ENCODE measurements around the gene HES5. TPM values are rescaled to one million over a fixed set of nuclear protein-coding genes. Genes with fewer than 3 reads are reported as not detected.

The HES5 gene
- total RNA-seq, 6 experiments from 2014 or later: 0.18 to 0.25 TPM; not detected in 4

DNA sequence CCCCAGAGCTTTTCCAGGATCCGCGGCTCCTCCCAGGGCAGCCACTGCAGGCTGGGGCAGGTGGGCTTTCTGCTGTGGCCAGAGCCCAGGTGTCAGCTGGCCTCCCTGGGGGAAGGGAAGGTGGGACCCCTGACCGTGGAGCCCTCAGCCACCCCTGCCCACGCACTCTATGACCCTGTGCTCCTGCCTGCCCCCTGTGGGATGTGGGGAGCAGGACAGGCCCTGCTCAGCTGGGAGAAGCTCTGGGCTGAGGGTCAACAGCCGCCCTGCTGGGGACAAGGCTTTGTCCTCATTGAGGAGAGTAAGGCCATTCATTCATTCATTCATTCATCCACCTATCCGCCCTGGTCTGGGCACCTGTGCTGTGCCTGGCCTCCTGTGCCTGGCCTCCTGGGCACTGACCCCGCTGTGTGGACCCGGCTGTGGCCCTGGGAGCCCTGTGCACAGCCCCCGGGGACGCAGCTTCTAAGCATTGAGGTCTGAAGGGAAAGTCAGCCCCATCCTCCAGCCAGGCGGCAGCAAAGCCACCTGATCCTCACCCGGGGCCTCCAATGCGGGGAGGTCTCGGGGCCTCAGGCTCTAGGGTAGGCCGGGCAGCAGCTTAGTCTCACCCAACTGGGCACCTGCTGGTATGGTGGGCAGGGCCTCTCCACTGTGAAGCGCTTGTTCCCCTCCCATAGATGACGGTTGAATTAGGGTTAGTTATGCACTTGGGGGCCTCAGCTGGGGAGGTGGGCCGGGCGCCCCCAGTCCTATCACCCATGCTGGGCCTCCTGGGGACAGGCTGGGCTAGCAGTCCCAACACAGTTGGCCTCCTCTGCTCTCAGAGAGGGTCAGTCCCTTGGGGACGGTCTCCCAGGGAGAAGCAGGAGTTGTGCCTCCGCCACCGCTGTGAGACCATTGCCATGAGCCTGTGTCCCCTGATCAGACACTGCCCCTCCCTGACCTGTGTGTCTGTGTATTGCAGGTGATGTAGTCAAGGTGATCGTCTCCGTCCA lies 32.1 kb upstream of the HES5 start:
- intact Hi-C loops (cut with DNase I): loop anchor here in 1 of 2 donors (10.0 kb wide), 1 partner anchor 83 kb away; no protein-coding TSS in a partner anchor
- Histone ChIP-seq H3K9me3 (no peaks in the 10 kb centered on the region), H3K27ac (no peak overlapping the region), H3K4me3 (no peak overlapping the region), H3K27me3 (no peaks in the 10 kb centered on the region), H3K4me1 (peaks cover 0 to 5% (median 0%) of the 10 kb centered on the region in 4 donors), H3K36me3 (peaks cover 0 to 9% (median under 1%) of the 10 kb centered on the region in 4 donors)
- 87% methylated on average over 3 of the region's 24 CpGs for WGBS (ENCODE audit: insufficient coverage, low coverage, low lambda C conversion rate, missing lambda C conversion rate)
- ATAC-seq: peak; percentile 14 to 39 (median 22)
- DNase-seq: peak in 1 of 3 donors; percentile 27
- TF ChIP-seq POLR2A (IDR thresholded peaks at IDR 0.05): no peak
- TF ChIP-seq, protein P1, sequence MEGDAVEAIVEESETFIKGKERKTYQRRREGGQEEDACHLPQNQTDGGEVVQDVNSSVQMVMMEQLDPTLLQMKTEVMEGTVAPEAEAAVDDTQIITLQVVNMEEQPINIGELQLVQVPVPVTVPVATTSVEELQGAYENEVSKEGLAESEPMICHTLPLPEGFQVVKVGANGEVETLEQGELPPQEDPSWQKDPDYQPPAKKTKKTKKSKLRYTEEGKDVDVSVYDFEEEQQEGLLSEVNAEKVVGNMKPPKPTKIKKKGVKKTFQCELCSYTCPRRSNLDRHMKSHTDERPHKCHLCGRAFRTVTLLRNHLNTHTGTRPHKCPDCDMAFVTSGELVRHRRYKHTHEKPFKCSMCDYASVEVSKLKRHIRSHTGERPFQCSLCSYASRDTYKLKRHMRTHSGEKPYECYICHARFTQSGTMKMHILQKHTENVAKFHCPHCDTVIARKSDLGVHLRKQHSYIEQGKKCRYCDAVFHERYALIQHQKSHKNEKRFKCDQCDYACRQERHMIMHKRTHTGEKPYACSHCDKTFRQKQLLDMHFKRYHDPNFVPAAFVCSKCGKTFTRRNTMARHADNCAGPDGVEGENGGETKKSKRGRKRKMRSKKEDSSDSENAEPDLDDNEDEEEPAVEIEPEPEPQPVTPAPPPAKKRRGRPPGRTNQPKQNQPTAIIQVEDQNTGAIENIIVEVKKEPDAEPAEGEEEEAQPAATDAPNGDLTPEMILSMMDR (IDR thresholded peaks at IDR 0.05): peak; percentile 29 to 54 (median 44)

DNA sequence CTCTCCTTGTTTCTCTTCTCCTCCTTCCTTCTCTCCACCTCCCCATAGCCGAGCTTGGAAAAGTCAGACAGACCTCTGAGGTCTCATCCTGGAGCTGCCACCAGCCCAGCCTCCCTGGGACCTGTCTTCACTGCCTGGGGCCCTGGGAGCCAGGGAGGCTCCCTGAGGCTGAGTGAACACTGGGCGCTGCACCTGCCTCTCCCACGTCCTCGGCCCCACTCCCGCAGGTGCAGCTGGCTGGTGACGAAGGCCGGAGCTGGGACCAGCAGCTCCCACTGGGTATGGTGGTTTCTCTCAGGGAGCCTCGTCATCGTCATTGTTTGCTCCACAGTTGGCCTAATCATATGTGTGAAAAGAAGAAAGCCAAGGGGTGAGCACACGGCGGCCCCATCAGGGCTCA lies 31.4 kb upstream of the HES5 start:
- Histone ChIP-seq H3K4me1 (peaks cover 0 to 8% (median 0%) of the 10 kb centered on the region in 4 donors), H3K36me3 (peaks cover 0 to 9% (median under 1%) of the 10 kb centered on the region in 4 donors), H3K9me3 (no peaks in the 10 kb centered on the region), H3K4me3 (no peak overlapping the region), H3K27me3 (no peaks in the 10 kb centered on the region), H3K27ac (no peak overlapping the region)
- ATAC-seq (no peak), DNase-seq (no peak)
- intact Hi-C loops (cut with DNase I): loop anchor here in 1 of 2 donors (10.0 kb wide), 1 partner anchor 83 kb away; no protein-coding TSS in a partner anchor
- TF ChIP-seq, protein P1 (IDR thresholded peaks at IDR 0.05): no peak
- no peak for TF ChIP-seq POLR2A (IDR thresholded peaks at IDR 0.05)
- WGBS (ENCODE audit: insufficient coverage, low coverage, low lambda C conversion rate, missing lambda C conversion rate): 80% methylated on average over 5 of the region's 11 CpGs

DNA sequence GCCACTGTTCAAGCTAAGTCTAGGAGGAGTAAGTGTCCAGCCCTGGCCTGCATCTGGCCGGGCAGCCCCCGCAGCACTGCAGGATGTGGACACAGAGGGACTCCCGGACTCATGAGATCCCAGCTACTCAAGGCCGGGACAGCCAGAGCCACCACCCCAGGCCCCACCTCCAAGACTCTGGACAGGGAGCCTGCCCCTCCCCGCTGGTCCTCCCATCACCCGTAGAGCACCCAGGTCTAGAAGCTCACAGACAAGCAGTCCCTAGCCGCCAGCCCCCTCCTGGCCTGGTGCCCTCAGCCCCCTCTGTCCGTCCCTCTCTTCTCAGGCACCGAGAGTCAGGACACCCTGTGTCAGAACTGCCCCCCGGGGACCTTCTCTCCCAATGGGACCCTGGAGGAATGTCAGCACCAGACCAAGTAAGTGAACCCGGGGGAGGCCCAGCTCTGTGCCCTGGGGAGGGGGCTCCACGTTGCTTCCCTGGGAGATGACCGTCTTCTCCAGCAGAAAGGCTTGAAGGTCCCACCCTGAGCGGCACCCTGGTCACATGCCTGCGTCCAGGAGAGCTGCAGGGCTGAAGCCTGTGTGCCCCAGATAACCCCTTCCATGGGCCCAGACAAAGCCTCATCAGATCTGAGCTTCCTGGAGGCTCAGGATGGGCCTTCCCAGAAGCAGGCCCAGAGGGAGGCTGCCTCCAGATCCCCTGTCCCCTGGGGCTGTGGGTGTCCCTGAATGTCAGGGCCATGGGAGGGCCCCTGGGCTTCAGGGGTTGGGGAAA lies 30.4 kb upstream of the HES5 start:
- H3K4me3 ChIP-seq: no peak overlapping the region

More for the DNA sequence above, 30.4 kb upstream of the HES5 start:
- Histone ChIP-seq H3K4me1 (peaks cover 0 to 8% (median 0%) of the 10 kb centered on the region in 4 donors), H3K27ac (no peak overlapping the region), H3K9me3 (no peaks in the 10 kb centered on the region), H3K27me3 (no peaks in the 10 kb centered on the region), H3K36me3 (peaks cover 0 to 9% (median under 1%) of the 10 kb centered on the region in 4 donors)
- no peak for ATAC-seq
- peak in 1 of 3 donors; percentile 17 for DNase-seq
- no CpG with 5 or more reads among the region's 15 CpGs for WGBS (ENCODE audit: insufficient coverage, low coverage, low lambda C conversion rate, missing lambda C conversion rate)
- intact Hi-C loops (cut with DNase I): loop anchor here in 1 of 2 donors (10.0 kb wide), 1 partner anchor 84 kb away; no protein-coding TSS in a partner anchor
- TF ChIP-seq POLR2A (IDR thresholded peaks at IDR 0.05): no peak
- TF ChIP-seq, protein P1 (IDR thresholded peaks at IDR 0.05): no peak
